Measurements from ENCODE around the gene BTBD1. TPM values are rescaled to one million over a fixed set of nuclear protein-coding genes. Genes with fewer than 3 reads are reported as not detected.
"Not testable (repeated sequence)": the region's sequence is repeated elsewhere in the genome, so short reads cannot be mapped to it uniquely, and the experiment has no call there.

The BTBD1 gene
- total RNA-seq, 1 donor from 2014 or later: 37.8 TPM

DNA sequence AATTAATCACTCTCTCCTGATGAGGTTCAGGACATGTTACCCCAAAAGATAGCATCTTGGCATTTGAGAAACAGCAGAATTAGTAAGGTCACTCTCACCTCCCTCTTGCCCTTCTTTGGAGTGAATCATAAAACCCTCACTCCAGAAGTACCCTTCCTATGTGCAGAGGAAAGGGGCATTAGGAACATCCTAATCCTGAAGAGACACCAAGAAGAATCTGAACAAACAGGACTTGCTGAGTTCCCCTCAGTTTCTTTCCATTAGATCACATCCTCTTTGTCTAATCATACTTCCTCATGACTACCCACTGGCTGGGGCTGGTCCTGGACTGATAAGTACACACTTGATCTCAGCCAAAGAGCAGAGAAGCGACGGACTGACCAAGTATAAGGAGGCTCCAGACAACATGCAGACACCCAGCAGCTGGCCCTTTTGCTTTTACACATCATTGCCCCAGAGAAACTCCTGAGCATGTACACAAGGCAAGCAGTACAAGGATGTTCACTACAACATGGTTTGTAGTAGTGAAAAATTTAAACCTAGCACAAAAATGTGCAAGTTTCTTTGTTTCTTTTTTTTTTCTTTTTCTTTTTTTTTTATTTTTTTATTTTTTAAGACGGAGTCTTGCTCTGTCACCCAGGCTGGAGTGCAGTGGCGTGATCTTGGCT lies 25.4 kb upstream of the BTBD1 start:
- DNase-seq (ENCODE audit: low read depth, low spot score): no peak
- TF ChIP-seq, protein P1, sequence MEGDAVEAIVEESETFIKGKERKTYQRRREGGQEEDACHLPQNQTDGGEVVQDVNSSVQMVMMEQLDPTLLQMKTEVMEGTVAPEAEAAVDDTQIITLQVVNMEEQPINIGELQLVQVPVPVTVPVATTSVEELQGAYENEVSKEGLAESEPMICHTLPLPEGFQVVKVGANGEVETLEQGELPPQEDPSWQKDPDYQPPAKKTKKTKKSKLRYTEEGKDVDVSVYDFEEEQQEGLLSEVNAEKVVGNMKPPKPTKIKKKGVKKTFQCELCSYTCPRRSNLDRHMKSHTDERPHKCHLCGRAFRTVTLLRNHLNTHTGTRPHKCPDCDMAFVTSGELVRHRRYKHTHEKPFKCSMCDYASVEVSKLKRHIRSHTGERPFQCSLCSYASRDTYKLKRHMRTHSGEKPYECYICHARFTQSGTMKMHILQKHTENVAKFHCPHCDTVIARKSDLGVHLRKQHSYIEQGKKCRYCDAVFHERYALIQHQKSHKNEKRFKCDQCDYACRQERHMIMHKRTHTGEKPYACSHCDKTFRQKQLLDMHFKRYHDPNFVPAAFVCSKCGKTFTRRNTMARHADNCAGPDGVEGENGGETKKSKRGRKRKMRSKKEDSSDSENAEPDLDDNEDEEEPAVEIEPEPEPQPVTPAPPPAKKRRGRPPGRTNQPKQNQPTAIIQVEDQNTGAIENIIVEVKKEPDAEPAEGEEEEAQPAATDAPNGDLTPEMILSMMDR (conservative IDR thresholded peaks at IDR 0.05): no peak
- no peaks in the 10 kb centered on the region for H3K4me1 Mint-ChIP-seq
- H3K27me3 Mint-ChIP-seq (ENCODE audit: low read depth): peaks cover 18% of the 10 kb centered on the region
- H3K27ac Mint-ChIP-seq (ENCODE audit: unreplicated experiment): no peak overlapping the region
- H3K4me3 Mint-ChIP-seq: no peak overlapping the region
- no peaks in the 10 kb centered on the region for H3K36me3 Mint-ChIP-seq (ENCODE audit: low read depth)
- peaks cover 3% of the 10 kb centered on the region for H3K9me3 Mint-ChIP-seq

DNA sequence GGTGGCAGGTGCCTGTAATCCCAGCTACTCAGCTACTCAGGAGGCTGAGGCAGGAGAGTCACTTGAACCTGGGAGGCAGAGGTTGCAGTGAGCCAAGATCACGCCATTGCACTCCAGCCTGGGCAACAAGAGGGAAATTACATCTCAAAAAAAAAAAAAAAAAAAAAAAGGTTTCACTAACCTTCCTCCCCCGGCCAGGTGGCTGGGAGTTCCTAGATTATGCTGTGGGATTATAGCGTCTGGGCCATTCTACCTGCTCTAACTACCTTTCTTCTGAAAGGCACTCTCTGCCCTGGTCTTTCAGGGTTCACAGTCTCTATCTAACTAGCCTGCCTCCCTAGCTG lies 24.9 kb upstream of the BTBD1 start:
- DNase-seq (ENCODE audit: low read depth, low spot score); H3K27ac Mint-ChIP-seq (ENCODE audit: unreplicated experiment); H3K4me1 Mint-ChIP-seq; H3K36me3 Mint-ChIP-seq (ENCODE audit: low read depth); H3K9me3 Mint-ChIP-seq; H3K4me3 Mint-ChIP-seq: not testable (repeated sequence)
- peaks cover 14% of the 10 kb centered on the region for H3K27me3 Mint-ChIP-seq (ENCODE audit: low read depth)

DNA sequence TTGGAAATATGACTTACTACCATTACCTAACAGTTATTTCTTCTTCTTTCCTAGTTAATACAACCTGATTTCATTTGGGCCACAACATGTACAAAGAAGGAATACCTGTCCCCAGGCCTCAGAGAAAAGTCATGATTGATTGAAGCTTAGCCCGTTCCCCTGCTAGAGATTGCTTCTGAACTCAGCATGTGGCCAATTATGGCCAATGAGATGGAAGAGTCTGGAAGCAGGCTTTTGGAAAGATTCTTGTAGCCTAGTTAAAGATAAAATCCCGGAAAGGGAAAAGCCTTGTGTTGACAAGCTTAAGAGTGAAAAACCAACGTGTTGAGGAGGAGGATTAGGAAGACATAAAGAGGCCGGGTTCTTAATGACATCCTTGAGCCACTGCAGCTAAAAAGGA lies 23.4 kb upstream of the BTBD1 start:
- no peaks in the 10 kb centered on the region for H3K4me1 Mint-ChIP-seq
- H3K36me3 Mint-ChIP-seq (ENCODE audit: low read depth): no peaks in the 10 kb centered on the region
- no peak overlapping the region for H3K4me3 Mint-ChIP-seq
- DNase-seq (ENCODE audit: low read depth, low spot score): no peak
- H3K9me3 Mint-ChIP-seq: no peaks in the 10 kb centered on the region
- TF ChIP-seq, protein P1 (conservative IDR thresholded peaks at IDR 0.05): no peak
- peaks cover 6% of the 10 kb centered on the region for H3K27me3 Mint-ChIP-seq (ENCODE audit: low read depth)
- no peak overlapping the region for H3K27ac Mint-ChIP-seq (ENCODE audit: unreplicated experiment)

DNA sequence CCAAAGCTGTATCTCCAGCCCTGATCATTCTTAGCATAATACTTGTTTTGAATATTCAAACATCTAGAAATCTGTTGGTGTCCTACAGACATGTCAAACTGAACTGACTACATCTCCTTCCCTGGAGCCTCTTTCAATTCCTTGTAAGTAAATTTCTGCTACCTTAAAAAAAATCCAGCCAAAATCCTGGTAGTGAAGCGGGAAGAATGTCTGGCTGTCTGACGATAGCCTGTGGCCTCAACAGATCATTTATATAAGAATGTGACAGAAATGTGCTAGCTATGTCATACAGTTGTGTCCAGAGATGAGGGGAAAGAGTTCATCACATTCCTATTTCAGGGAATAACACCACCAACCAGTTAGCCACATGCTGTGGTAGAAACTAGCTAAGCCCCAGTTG lies 21.8 kb upstream of the BTBD1 start:
- Mint-ChIP-seq H3K27ac (ENCODE audit: unreplicated experiment) (no peak overlapping the region), H3K4me3 (no peak overlapping the region), H3K9me3 (no peaks in the 10 kb centered on the region), H3K27me3 (ENCODE audit: low read depth) (peaks cover 3% of the 10 kb centered on the region), H3K36me3 (ENCODE audit: low read depth) (no peaks in the 10 kb centered on the region), H3K4me1 (no peaks in the 10 kb centered on the region)
- TF ChIP-seq, protein P1 (conservative IDR thresholded peaks at IDR 0.05): no peak
- no peak for DNase-seq (ENCODE audit: low read depth, low spot score)

DNA sequence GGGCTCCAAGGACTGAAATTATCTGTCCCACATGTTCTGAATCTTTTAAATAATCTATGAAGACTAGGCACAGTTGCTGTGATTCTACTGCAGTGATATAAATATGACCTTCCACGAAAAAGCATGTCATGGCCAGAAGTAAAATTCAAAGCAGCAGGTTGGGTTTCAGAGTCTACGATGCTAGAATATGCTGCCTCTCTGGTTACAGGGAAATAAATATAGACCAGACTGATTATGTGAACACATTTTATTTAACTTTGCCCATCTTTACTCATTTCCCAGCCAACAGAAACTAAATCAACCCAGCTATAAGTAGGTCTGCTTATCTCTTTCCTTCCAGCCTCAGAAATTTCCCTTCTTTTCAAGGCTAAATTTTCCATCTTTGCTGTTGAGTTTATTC lies 20.5 kb upstream of the BTBD1 start:
- Mint-ChIP-seq H3K4me1 (no peaks in the 10 kb centered on the region), H3K9me3 (no peaks in the 10 kb centered on the region), H3K27ac (ENCODE audit: unreplicated experiment) (no peak overlapping the region), H3K4me3 (no peak overlapping the region), H3K27me3 (ENCODE audit: low read depth) (peaks cover 3% of the 10 kb centered on the region), H3K36me3 (ENCODE audit: low read depth) (no peaks in the 10 kb centered on the region)
- TF ChIP-seq, protein P1 (conservative IDR thresholded peaks at IDR 0.05): no peak
- DNase-seq (ENCODE audit: low read depth, low spot score): no peak

DNA sequence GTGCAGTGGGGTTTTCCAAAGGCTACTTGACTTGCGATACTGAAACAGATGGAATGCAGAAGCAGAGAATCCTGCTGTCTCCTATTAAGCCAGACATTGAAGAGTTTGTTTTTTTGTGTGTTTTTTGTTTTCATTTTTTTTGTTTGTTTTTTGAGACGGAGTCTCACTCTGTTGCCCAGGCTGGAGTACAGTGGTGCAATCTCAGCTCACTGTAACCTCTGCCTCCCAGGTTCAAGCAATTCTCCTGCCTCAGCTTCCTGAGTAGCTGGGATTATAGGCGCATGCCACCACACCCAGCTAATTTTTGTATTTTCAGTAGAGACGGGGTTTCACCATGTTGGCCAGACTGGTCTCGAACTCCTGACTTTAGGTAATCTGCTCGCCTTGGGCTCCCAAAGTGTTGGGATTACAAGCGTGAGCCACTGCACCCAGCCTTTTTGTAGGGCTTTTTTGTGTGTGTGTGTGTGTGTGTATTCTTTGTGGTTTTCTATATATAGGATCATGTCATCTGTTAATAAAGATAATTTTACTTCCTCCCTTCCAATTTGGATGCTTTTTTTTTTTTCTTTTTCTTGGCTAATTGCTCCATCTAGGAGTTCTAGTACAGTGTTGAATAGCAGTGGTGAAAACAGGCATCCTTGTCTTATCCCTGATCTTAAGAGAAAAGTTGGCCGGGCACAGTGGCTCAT lies 19.0 kb upstream of the BTBD1 start:
- not testable (repeated sequence) for H3K4me3 Mint-ChIP-seq; DNase-seq (ENCODE audit: low read depth, low spot score); H3K36me3 Mint-ChIP-seq (ENCODE audit: low read depth); H3K9me3 Mint-ChIP-seq; H3K27me3 Mint-ChIP-seq (ENCODE audit: low read depth); H3K4me1 Mint-ChIP-seq; H3K27ac Mint-ChIP-seq (ENCODE audit: unreplicated experiment)

DNA sequence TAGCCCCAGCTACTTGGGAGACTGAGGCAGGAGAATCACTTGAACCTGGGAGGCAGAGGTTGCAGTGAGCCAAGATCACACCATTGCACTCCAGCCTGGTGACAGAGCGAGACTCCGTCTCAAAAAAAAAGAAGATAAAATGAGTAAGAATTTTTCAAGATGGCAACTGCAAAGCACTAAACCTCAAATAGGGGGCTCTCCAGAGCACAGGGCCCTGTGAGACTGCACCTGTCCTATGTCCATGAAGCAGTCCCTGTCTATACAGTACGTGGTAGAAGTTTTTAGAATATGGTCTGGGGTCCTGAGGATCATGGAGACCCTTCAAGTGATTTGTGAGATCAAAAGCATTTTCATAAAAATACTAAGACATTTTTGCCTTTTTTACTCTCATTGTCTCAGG lies 18.4 kb upstream of the BTBD1 start:
- not testable (repeated sequence) for H3K36me3 Mint-ChIP-seq (ENCODE audit: low read depth); H3K4me3 Mint-ChIP-seq; DNase-seq (ENCODE audit: low read depth, low spot score); H3K9me3 Mint-ChIP-seq; H3K4me1 Mint-ChIP-seq; H3K27ac Mint-ChIP-seq (ENCODE audit: unreplicated experiment); H3K27me3 Mint-ChIP-seq (ENCODE audit: low read depth)
